Activated gamma-delta T cell treated with Interleukin-2 at 50 U/mL for 16 hours (primary cell): ENCODE measurements around the gene DMBT1.

Experiments
- DNase-seq: peaks from one replicate; pipeline ENCODE4 v3.0.0-alpha.2; 2020

The DMBT1 gene

GRCh38 chr10:122560279-122560804, at the start of gene DMBT1:
DMBT1 (plus strand) TSS chr10:122560754; CDS start chr10:122560771, 17 bp downstream.
- DNase-seq = no peak

- no peak for DNase-seq
Measured at GRCh38 chr10:122513053-122513452, 47.5 kb upstream of the DMBT1 start.

- DNase-seq = no peak
Measured at GRCh38 chr10:122514045-122514840, 46.3 kb upstream of the DMBT1 start.

GRCh38 chr10:122515022-122515424, 45.5 kb upstream of the DMBT1 start:
- DNase-seq = no peak

- peak; percentile 74 for DNase-seq
Measured at GRCh38 chr10:122515588-122516231, 44.8 kb upstream of the DMBT1 start.

- no peak for DNase-seq
Measured at GRCh38 chr10:122516734-122517133, 43.8 kb upstream of the DMBT1 start.

GRCh38 chr10:122519144-122519543, 41.4 kb upstream of the DMBT1 start:
- DNase-seq = no peak

GRCh38 chr10:122519873-122520272, 40.7 kb upstream of the DMBT1 start:
- DNase-seq = no peak

GRCh38 chr10:122521011-122521410, 39.5 kb upstream of the DMBT1 start:
- no peak for DNase-seq

GRCh38 chr10:122524811-122525210, 35.7 kb upstream of the DMBT1 start:
- DNase-seq = no peak

GRCh38 chr10:122525788-122526187, 34.8 kb upstream of the DMBT1 start:
- no peak for DNase-seq

GRCh38 chr10:122526892-122527291, 33.7 kb upstream of the DMBT1 start:
- DNase-seq = no peak

- DNase-seq = no peak
Measured at GRCh38 chr10:122530177-122530576, 30.4 kb upstream of the DMBT1 start.

- no peak for DNase-seq
Measured at GRCh38 chr10:122531261-122531660, 29.3 kb upstream of the DMBT1 start.

GRCh38 chr10:122531939-122532338, 28.6 kb upstream of the DMBT1 start:
- DNase-seq = no peak

- DNase-seq = no peak
Measured at GRCh38 chr10:122532601-122533296, 27.8 kb upstream of the DMBT1 start.

- no peak for DNase-seq
Measured at GRCh38 chr10:122537545-122537944, 23.0 kb upstream of the DMBT1 start.

- DNase-seq = no peak
Measured at GRCh38 chr10:122541541-122542002, 19.0 kb upstream of the DMBT1 start.

GRCh38 chr10:122543676-122544445, 16.7 kb upstream of the DMBT1 start:
- no peak for DNase-seq

- no peak for DNase-seq
Measured at GRCh38 chr10:122544493-122544892, 16.1 kb upstream of the DMBT1 start.

GRCh38 chr10:122546242-122546641, 14.3 kb upstream of the DMBT1 start:
- DNase-seq = no peak

GRCh38 chr10:122548407-122549085, 12.0 kb upstream of the DMBT1 start:
- DNase-seq = no peak
